GM12865 (cell line): ENCODE results near the gene DNAJB8.

Experiments used
- DNase-seq: peaks from one replicate; pipeline ENCODE4 v3.0.0; 2010; ENCODE audit warnings: low read depth
- H3K4me3 ChIP-seq: 2 replicates; pipeline ENCODE4 v1.5.1; 2011; ENCODE audit warnings: mild to moderate bottlenecking, low read depth, low read length, control low read depth
- TF ChIP-seq, protein P1 (sequence below): IDR thresholded peaks from 2 replicates; pipeline ENCODE4 v1.5.1; 2011; ENCODE audit warnings: low read length, control low read depth, low read depth, inconsistent platforms; ENCODE audit not compliant: insufficient read depth; ENCODE audit errors: missing control alignments

The DNAJB8 gene

DNA sequence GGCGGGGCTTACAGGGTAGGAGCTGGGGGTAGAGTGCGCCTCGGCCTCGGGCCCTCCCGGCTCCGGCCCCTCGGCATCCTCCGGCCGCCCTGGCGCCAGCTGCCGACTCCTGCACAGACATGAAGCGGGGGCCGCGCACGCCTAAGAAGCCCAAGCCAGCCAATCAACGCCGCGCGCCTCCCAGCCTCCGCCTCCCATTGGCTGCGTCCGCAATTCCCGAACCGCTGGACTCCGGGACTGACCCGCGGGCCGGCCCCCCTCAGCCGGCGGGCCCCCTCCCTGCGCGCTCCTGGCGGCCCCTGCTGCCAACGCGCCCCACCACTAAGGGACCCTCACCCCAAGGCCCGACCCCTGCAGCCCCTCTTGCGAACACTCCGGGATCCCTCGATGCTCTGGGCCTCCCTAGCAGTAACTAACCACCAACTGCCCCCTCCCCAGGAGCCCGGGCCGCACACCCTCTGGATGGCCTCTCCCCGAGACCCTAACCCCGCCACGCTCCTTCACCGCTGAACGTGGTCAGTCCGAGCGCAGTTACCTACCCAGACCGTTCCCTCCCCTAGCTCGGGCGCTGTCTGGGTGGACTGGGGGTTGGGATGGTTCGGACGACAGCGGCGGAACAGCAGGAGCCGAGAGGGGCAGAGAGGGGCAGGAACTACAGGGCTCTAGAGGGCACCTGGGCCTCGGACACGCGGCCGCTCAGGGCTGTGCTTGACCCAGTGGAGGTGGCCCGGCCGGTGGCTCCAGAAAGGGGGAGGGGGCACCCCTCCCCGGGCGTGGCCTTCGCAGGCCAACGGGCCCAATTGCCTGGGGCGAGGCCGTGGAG, 21.3 kb upstream of the DNAJB8 start:
- DNase-seq: peak; percentile 50
- H3K4me3 ChIP-seq: peak overlapping the region; percentile 45
- TF ChIP-seq, protein P1, sequence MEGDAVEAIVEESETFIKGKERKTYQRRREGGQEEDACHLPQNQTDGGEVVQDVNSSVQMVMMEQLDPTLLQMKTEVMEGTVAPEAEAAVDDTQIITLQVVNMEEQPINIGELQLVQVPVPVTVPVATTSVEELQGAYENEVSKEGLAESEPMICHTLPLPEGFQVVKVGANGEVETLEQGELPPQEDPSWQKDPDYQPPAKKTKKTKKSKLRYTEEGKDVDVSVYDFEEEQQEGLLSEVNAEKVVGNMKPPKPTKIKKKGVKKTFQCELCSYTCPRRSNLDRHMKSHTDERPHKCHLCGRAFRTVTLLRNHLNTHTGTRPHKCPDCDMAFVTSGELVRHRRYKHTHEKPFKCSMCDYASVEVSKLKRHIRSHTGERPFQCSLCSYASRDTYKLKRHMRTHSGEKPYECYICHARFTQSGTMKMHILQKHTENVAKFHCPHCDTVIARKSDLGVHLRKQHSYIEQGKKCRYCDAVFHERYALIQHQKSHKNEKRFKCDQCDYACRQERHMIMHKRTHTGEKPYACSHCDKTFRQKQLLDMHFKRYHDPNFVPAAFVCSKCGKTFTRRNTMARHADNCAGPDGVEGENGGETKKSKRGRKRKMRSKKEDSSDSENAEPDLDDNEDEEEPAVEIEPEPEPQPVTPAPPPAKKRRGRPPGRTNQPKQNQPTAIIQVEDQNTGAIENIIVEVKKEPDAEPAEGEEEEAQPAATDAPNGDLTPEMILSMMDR: no peak

DNA sequence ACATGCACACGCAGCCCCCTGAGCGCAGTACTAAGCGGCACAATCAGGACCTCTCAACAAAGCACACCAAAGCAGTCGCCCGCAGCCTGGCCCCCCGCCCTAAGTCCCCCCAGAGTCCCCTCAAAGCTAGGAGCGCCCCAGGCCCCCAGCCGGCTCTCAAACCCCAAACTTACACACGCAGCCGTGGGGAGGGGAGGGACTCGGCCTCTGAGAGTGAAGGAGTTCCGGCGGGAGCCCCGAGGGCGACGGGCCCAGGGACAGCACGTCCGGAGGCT, 20.8 kb upstream of the DNAJB8 start:
- peak overlapping the region; percentile 45 for H3K4me3 ChIP-seq
- TF ChIP-seq, protein P1: no peak

DNA sequence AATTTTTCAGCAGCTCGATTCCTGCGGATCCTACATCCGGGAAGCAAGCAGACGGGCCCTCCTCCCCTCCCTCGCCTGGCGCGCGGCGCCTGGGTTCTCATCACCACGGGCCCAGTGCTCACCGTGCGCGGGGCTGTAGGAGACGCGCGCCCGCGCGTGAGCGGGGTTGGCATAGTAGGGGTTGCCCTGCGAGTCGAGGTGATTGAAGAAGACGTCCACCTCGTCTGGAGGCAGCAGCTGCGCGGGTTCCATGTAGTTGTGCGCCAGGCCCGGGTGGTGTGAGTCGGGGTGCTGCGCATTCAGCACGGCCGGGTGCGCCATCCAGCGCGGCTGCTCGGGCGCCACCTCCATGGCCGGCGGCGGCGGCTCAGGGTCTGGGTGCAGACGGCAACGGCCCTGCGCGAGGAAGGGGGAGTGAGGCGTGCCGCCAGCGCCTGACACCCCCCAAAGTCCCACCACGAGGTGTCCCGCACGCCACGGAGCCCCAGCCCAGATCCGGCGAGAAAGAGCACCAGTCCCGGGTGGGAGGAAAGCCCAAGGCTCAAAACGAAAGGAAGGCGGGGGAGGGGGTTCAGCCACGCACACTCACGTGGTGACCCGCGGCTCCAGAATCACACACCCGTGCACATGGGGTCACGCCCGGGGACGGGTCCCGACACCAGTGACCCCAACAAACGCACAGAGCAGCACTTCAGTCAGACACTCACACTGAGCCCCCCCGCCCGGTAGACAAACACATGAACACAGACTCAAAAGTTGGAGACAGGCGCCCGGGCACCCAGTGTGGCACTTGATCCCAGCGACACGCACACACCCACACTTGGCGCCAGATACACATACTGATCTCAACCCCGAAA, 20.2 kb upstream of the DNAJB8 start:
- TF ChIP-seq, protein P1: no peak
- H3K4me3 ChIP-seq: peak overlapping the region; percentile 45
- DNase-seq: no peak

More for the DNA sequence above, 20.8 kb upstream of the DNAJB8 start:
- DNase-seq: no peak

DNA sequence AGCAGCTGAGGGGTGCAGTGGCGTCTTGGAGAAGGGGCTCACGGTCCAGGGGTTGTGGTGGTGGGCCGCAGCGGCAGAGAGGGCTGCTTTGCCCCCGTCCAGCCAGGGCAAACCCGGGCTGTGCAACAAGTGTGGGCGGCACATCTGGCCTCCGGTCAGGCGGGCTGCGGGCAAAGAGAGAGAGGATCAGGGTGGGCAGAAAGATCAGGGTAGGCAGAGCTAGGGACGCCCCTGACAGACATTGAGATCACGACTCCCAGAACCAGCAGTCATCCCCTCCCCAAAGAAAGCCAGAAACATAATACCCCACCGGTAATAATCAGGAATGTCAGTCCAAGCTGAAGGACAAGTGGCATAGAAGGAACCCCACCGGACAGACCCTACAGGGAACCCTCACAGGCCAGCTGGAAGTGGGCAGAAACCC, 19.5 kb upstream of the DNAJB8 start:
- DNase-seq: no peak
- TF ChIP-seq, protein P1: no peak
- no peak overlapping the region for H3K4me3 ChIP-seq

DNA sequence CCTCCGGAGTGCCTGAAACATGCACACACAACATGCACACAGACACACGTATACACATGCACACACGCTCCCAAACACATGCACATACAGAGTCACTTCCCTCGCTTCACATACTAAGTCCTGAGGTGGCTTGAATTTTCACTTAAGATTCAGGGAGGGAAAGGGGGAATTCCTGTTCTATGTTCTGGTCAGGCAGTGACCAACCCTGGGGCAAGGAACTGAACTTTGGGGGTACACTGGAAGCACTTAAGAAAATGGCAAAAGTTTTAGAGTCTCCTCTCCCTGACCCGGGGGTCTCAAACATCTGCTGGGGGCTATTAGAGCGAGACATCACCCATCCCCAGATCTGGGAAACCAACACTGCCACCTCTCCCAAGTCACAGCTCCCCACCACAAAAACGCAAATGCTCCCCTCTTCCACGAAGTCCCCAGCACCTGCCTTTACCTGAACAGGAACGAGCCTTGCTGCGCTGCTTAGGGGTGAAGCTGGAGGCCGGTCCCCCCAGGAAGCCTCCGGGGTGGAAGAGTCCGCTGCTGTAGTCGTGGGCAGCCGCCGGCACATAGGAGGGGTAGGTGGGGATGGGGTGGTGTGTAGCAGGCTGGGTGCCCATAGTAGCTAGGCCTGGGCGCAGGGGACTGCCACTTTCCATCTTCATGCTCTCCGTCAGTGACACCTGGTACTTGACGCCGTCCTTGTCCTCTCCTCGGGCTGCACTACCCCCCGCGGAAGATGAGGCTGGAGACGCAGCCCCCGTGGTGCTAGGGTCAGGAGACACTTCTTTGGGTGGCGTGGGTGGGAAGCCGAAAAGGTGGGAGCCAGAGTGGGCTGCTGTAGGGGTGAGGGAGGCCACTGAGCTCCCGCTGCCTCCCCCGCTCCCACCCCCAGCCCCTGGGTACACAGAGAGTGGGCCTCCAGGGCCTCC, 18.9 kb upstream of the DNAJB8 start:
- H3K4me3 ChIP-seq: no peak overlapping the region
- TF ChIP-seq, protein P1: no peak
- DNase-seq: no peak

DNA sequence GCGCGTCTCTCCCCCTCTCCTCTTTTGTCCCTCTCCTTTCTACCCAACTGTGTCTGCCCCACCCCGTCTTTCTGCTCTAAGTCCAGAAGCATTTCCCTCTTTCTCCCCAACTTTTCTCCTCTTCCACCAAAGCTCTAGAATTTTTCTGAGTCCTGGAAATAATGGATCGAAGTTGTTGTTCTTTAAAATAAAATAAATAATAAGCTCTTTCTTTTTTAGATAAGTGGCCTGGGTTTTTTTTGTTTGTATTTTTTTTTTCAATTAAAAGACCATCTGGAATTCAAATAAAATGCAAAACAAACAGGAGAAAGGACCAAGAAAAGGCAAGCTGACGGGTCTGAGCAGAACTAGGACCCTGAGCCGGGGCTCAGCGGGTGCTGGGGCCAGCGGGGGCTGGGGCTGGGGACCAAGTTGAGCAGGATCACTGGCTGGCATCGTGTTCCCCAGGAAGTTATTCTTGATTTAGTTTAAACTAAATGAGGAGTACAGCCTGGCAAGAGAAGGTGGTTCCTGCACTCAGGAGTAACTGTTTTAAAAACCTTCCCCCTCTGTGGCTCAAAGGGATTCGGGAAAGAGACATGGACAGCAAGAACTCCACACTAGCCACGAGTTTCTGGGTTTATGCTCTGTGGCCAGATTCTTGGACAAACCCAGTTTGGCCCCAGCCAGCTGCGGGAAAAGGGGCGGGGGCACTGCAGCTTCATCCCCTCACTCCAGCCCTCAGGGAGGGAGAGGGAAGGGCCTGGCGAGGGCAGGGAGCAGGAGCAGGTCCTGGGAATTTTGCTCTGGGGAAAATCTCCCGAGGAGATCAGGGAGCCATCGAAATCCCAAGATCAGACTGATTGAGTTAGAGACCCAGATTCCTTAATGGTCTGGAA, 18.0 kb upstream of the DNAJB8 start:
- H3K4me3 ChIP-seq: no peak overlapping the region
- no peak for DNase-seq

More for the DNA sequence above, 18.0 kb upstream of the DNAJB8 start:
- TF ChIP-seq, protein P1: no peak
